Raji (cell line): ENCODE results near the gene TEP1.

Experiments
- POLR2A ChIP-seq: IDR thresholded peaks from 2 replicates; pipeline ENCODE4 v1.6.1; 2011; ENCODE audit warnings: low read depth, low read length, control low read depth; ENCODE audit not compliant: insufficient read depth

The TEP1 gene

DNA sequence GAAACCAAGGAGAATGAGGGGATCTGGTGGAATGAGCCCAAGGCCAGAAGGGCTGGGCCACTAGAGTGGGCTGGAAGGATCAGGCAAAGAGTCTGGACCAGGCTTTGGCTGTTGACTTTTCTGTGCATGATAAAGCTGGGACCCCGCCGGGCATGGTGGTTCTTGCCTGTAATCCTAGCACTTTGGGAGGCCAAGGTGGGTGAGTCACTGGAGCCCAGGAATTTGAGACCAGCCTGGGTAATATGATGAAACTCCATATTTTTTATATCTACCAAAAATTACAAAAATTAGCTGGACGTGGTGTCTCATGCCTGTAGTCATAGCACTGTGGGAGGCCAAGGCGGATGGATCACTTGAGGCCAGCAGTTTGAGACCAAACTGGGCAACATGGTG, 23.1 kb upstream of the TEP1 start:
- no peak for TF ChIP-seq POLR2A

DNA sequence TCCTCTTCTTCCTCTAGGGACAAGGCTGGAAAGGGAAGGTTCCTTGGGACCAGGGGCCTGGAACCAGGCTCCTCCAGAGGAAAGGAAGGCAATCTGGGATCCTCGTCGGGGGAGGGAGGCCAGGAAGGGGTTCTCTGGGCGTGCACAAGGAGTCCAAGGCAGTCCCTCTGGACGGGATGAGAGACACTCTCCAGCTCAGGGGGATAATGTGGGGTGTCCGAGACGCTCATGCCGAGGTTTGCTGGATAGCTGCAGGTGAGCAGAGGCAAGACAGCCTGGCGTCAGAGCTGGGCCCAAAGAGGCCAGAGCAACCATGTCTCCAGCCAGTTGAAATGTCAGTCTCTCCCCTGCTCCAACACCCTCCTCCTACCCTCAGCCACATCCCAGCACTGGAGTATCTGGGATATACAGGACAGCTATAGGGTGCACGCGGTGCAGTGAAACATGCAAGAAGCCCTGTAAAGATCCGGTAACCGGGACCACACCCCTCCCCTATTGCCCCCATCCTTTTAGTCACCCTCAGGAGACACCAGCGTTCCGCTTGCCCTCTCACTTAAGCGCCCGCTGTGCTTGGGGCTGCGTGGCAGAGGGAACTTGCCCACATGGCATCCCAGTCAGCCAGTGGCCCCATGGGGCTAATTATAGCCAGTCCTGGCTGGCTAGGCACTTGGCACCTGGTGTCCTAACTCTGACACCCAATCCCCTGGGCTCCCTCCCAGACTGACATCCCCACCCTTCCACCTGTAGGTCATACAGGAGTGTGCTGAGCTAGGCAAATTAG, 22.5 kb upstream of the TEP1 start, which contains the start of gene KLHL33:
TSS of gene KLHL33 (minus strand) at position 585 of the 781 bp plus-strand sequence. CDS start at position 230, 355 bp downstream.
- no peak for TF ChIP-seq POLR2A

DNA sequence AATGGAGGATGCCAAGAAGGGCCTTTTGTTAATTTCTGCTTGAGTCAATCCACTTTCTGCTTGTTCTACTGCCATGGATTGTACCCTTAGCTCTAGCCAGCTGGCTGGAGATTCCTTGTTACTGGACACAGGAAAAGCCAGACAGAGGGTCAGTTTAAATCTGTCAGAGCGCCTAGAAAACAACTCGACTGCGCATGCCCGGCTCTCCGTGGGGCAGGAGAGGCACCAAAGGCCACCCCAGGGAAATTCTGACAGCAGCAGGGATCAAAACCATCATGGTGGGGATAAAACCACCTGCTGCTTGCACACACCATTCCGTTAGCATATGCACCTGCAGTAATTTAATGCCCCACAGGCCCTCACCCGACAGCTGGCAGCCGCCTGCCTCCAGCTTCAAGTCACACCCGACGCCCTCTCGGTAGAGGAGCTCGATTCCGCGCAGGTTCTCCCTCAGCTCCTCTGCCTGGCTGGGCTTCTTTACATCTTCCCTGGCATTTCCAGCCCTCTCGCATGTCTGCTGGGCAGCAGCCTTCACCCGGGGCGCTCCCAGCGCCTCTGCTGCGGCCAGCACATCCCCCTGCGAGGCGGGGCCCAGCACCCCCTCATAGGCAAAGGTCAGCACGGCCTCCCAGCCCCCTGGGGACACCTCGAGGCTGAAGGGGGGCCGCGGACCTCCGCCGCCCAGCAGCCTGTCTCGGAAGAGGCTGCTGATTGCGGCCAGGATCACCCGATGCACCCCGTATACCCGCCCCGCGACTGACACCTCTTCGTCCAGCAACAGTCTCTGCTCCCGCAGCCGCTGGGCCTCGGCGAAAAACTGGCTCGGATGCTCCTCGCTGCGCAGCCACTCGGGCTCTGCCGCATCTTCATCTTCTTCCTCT, 21.6 kb upstream of the TEP1 start:
- no peak for TF ChIP-seq POLR2A

DNA sequence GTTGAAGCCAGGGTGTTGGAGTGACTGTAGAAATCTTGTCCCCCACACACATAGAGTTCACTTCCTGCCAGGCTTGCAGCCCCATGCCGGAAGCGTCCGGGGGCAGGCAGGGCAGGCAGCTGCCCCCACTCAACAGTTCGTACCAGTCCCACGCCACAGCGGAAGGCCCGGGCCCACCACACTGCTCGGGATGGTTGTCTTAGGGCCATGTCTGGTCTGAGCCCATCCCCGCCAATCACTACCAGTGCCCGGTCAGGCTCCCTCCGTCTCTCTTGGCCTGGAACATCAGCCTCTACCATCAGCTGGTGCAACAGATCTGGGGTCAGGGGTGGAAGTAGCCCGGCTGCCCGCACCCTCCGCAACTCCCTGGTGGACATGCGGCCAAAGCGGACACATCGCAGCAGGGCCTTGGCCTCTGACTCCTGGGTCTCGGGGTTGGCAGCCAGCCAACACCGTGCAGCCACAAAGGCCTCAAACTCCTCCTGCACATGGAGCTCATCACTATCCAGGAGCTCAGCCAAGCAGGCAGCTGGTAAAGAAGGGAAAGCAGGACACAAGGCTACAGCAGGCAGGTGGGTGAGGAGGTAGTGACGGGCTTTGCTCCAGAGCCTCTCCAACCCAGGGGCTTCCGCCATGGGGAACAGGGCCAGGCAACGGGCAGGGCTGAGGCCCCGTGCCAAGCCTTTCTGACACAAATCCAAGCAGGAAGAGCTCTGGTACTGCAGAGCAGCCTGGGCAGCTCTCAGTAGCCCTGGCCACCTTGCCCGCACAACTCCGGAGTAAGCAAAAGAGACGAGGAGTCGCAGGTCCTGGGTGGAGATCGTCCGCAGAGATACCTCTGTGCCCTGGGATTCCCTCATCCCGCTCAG, 16.7 kb upstream of the TEP1 start:
- TF ChIP-seq POLR2A: no peak

DNA sequence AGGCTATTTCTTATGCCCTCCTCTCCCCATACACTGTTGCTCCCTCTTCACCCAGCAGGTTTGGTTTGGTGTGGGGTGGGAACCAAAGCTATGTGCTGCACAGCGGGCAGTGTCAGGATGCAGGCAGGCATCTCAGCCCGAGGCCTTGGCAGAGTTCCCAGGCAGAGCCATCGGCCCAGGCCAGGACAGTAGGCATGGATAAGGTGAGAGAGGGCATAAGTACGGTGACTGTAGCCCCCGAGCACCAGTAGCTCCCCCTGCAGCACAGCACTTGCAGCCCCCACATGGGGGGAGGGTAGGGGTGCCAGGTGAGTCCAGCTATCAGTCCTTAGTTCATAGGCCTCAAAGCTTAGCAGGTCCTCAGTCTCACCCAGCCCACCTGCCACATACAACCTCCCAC, 15.5 kb upstream of the TEP1 start:
- TF ChIP-seq POLR2A: no peak

DNA sequence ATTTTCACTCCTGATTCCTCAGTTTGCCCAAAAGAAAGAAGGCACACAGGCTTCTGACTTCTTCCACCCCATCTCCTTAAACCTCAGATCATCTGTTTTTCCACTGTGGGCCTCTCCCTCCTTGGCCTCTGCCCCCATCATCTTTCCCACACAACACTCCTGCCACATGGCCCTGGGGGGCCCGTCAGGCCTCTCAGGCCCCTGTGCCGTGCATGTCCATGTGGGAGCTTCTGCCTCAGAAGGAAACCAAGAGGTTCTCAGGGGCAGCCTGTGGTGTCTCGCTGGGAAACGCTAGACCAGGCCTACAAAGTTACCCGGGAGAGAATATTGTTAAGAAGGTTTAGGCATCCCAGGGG, 14.7 kb upstream of the TEP1 start:
- no peak for TF ChIP-seq POLR2A

DNA sequence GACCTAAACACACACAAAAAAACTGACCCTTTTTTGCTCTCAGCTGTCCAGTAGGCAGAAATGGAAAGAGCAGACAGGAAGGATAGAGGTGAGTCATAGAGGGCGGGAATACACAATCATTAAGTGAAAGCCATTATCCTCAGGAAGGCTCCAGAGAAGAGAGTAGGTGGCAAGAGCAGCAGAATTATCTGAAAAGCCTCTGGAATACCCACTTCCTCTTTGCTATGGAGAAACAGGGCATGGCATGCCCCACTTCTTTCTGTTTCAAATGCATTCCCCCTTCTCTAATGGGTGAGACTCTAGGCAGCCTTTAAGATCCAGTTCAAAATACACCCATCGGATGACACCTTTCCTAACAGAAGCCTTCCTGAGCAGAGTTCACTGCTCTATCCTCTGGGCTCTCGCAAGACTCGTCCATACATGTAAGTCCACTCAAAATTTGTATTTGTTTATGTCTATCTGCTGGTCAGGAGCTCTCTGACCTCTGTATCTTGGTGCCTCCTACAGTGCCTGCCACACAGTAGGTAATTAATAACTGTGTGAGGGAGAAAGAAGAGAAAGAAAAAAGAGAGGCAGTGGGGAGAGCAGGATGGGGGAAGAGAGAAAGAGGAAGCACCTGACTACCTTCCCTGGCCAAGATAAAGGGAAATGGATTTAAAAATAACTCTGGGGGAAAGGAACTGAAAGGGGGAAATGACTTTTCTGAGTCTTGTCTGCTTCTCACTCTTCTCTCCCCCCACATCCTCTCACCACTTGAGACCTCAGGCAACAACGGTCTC, 14.1 kb upstream of the TEP1 start:
- no peak for TF ChIP-seq POLR2A

GRCh38 chr14:20424851-20425250, 11.6 kb upstream of the TEP1 start:
- TF ChIP-seq POLR2A: no peak

GRCh38 chr14:20422886-20423285, 9.6 kb upstream of the TEP1 start:
- TF ChIP-seq POLR2A: no peak

DNA sequence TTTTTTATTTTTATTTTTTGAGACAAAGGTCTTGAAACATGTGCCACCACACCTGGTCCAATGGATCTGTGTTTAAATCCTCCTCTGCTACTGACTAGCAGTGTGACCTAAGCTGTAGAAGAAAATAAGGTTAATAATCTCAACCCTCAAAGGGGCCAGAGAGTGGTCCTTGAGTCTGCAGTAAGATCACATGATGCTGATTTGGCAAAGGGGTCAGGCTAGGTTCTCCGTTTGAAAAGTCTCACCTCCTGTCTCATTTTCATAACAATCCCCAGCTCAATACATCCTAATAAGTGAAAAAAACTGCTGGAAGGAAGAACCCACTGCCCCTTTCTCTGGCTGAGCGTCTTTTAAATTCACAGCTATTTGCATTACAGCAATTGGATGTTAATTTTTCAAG, 8.0 kb upstream of the TEP1 start:
- no peak for TF ChIP-seq POLR2A

DNA sequence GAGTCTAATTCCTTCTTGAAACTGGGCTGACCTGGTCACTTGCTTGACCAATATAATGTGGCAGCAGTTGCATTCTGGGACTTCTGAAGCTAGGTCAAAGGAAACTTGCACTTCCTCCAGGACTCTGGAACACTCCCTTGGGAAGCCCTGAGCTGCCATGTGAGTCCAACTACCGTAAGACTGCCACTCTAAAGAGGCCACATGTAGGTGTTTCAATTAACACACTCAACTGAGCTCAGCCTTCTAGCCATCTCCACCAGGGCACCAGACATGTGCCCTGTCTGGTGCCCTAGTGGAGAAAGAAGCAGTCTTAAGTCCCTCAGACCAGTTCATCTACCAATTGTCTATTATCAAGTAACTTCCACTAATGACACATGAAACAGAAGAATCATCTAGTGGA, 6.1 kb upstream of the TEP1 start:
- TF ChIP-seq POLR2A: no peak

GRCh38 chr14:20418501-20418909, 5.2 kb upstream of the TEP1 start:
- TF ChIP-seq POLR2A: no peak

- no peak for TF ChIP-seq POLR2A
Observed at GRCh38 chr14:20417250-20418186, 4.2 kb upstream of the TEP1 start.
